Coronary artery (tissue), 2 donors: ENCODE results near the gene PIGN.

ENCODE experiments used
- DNase-seq: peaks from one replicate; pipeline ENCODE4 v3.0.0-alpha.2; 2017; ENCODE audit warnings: low spot score
- H3K27ac ChIP-seq, 2 donors: fragments of 200-600 bp; sonication (generic); one replicate each; pipeline ENCODE4 v1.5.1; 2016 to 2019
- H3K4me3 ChIP-seq: fragments of 200-600 bp; sonication (generic); 2 replicates; pipeline ENCODE4 v1.5.1; 2016; ENCODE audit warnings: mild to moderate bottlenecking, moderate library complexity
- TF ChIP-seq, protein P1 (sequence below): fragments of 200-600 bp; sonication (generic); IDR thresholded peaks from one replicate; pipeline ENCODE4 v1.5.1; 2019; ENCODE audit warnings: antibody characterized with exemption

Gene PIGN

DNA sequence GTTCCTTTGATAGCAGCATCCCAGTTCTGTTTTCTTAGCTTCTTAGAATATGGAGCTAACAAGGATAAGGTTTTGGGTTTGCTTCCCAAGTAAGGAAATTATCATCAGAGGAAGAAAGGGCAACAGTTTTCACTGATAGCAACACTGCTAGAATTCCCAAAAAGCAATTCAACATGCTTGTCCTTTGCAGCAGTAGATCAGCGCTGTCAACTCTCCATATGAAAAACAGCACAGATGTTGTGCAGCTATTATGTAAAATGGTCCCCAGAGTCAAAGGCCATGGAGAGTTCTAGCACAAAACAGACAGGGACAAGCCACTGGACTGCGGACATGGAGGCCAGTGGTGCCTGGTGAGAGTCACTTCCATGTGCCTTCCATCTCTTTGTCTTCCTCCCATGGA is 158.1 kb downstream of the PIGN start:
- Histone ChIP-seq H3K4me3 (no peak overlapping the region), H3K27ac (no peak overlapping the region)
- DNase-seq: no peak
- TF ChIP-seq, protein P1, sequence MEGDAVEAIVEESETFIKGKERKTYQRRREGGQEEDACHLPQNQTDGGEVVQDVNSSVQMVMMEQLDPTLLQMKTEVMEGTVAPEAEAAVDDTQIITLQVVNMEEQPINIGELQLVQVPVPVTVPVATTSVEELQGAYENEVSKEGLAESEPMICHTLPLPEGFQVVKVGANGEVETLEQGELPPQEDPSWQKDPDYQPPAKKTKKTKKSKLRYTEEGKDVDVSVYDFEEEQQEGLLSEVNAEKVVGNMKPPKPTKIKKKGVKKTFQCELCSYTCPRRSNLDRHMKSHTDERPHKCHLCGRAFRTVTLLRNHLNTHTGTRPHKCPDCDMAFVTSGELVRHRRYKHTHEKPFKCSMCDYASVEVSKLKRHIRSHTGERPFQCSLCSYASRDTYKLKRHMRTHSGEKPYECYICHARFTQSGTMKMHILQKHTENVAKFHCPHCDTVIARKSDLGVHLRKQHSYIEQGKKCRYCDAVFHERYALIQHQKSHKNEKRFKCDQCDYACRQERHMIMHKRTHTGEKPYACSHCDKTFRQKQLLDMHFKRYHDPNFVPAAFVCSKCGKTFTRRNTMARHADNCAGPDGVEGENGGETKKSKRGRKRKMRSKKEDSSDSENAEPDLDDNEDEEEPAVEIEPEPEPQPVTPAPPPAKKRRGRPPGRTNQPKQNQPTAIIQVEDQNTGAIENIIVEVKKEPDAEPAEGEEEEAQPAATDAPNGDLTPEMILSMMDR: no peak

DNA sequence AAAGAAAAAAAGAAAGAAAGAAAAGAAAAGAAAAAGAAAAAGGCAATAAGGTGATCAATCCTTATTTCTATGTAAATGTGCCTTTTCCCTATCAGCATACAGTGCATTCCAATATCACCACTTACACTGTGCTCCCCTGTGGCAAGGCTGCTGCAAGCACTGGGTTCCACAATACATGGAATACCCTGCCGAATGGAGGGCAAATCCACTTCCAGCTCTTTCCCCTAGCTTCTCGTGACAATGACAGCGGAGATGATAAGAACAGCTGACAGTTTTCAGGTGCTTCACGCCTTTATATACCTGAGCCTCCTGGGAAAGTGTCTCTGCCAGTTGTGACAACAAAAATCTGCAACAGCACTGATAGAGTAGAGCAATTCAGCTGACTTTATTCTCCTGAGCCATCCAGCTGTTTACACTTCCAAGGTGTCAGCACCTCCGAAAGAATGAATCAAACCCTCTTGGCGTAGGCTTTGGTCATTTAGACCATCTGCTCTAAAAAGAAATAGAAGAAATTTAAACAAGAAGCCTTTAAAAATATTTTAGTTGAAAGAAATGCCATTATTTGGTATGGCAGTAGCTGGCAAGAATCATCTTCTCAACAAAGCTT is 158.8 kb downstream of the PIGN start:
- TF ChIP-seq, protein P1: no peak
- DNase-seq: no peak
- Histone ChIP-seq H3K27ac (no peak overlapping the region), H3K4me3 (no peak overlapping the region)

DNA sequence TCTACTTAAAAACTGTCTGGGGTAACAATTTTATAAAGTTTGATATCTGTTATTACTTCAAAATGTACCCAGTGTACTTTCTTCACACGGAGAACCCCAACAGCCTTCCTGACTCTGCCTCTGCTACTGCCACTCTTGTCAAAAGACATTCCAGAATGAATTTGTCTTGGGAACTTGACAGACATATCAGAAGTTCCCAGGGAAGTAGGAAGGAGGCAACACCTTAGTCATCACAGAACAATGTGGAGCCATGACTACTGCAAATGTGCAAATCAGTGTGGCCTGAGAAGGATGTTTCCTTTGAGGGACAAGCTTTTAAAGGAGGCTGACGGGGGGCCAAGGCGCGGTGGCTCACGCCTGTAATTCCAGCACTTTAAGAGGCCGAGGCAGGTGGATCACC is 160.3 kb downstream of the PIGN start:
- Histone ChIP-seq H3K4me3 (no peak overlapping the region), H3K27ac (peak overlapping the region; percentile 1 to 61)
- TF ChIP-seq, protein P1: no peak
- DNase-seq: no peak

DNA sequence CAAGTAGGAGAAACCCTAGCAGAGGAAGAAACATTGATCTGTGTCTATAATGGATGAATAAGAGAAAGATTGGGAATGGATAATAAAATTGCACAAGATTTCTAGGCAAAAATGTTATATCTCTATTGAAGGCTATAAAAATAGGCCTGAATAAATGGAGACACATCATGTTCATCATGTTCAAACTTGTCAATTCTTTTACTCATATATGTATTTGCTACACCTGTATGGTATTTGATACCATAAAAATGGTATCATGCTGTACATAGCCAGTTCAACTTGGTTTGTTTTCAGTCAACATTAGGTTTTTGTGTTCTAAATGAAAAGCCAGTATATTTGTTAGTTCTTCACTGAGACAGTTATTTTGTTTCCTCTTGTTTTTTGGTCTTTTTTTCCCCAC is 161.9 kb downstream of the PIGN start:
- TF ChIP-seq, protein P1: no peak
- Histone ChIP-seq H3K27ac (no peak overlapping the region), H3K4me3 (no peak overlapping the region)
- no peak for DNase-seq

DNA sequence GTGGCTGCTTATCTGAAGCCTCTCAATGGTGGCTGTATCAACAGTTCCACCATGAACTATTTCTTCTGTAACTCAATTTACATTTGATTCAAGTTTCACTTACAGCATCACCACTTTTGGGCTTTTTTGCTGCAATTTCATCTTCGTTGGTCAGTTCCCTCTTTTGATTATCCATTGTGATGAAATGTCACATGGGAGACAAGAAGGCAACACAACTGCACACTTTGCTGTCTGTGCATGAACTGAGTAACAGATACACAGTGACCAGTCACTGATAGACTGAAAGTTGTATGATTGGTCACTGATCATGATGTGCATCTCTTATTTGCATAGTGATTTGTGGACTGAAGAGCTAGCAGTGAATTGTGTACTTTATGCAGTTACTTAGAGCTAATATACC is 163.3 kb downstream of the PIGN start:
- Histone ChIP-seq H3K4me3 (no peak overlapping the region), H3K27ac (no peak overlapping the region)
- DNase-seq: no peak
- TF ChIP-seq, protein P1: no peak

DNA sequence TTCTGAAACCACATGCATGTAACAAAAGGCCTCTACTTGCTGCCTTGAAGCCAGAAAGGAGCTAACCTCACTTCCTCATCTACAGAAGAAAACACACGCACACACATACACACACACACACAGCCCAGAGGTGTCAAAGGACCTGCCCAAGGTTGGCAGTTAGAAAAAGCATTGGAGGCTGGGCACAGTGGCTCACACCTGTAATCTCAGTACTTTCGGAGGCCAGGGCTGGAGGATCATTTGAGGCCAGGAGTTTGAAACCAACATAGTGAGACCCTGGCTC is 168.2 kb downstream of the PIGN start:
- Histone ChIP-seq H3K4me3 (no peak overlapping the region), H3K27ac (peak overlapping the region; percentile 72 to 80)
- DNase-seq: no peak
- TF ChIP-seq, protein P1: no peak

DNA sequence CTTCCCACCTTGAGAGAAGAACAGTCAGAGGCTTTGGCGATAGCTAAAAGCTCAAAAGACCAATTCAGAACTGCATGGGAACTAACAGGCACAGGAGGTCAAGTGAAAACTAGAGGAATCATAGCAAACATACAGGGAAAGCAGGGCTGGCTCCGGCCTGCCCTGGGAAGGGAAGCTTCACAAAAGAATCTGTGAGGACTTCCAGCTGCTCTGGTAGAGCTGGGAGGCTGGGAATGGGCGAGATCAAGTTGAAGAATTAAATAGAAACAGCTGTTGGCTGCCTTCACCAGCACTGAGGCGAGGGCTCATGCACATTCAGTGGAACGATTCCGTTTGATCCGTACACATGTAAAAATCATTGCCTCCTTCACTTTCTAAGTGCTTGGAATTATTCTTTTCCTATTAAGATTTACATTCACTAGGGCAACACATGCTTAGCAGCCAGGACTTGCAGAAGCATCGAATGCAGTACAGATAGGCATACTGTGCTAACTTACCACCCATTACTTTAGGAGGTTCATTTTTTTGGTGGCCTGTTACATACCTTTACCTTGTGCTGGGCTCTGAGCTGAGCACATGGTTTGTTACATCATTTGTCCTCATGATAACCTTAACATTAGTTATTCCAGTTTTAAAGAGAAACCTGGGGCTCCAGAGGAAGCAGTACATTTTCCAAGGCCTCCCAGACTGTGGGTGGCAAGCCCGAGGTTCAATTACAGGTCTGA is 168.7 kb downstream of the PIGN start:
- Histone ChIP-seq H3K4me3 (peak overlapping the region; percentile 4), H3K27ac (peak overlapping the region; percentile 72 to 80)
- no peak for DNase-seq
- TF ChIP-seq, protein P1: no peak
